ENCODE results near the gene ARHGEF40.

DNA sequence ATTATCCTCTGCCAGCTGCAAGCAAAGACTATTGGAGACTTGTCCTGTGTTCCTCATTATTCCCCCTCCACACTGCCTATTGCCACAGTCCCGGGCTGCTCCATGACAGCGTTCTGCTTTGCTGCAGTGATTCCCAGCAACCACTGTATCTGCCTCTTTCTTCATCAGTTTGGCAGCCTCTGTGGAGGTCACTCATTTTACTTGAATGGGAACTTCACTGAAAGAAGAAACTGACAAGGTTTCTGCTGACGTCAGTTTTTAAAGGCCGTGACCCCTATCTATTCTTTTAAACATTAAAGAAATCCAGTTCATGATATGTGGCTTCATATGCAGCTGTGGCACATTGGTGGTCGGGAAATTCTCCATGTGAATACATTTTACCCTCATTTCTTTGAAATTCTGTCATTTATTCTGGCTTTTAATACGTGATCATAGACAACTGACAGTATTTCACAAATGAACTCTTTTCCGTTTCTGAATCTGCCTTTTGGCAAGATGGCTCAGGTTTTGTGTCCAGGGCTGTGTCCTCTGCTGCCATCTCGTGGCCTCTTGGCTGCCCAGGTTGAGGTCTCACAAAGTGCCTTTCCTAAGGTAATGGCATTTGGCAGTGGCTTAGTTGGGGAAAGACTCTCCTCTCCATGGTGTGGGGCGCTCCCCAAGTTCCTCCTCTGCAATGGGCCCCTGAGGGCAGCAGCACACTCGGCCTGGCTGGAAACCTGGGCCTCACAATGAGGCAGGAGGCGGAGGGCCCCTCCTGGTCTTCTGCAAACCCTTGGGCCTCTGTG lies 36.6 kb downstream of the ARHGEF40 start:
- TF ChIP-seq TARDBP (IDR thresholded peaks at IDR 0.05) (no peak), SP1 (IDR thresholded peaks at IDR 0.05) (no peak), FOXM1 (IDR thresholded peaks at IDR 0.05; ENCODE audit: borderline replicate concordance) (no peak), LEF1 (IDR thresholded peaks at IDR 0.05; ENCODE audit: borderline replicate concordance) (no peak), FOXA1 (IDR thresholded peaks at IDR 0.05) (no peak), L3MBTL2 (conservative IDR thresholded peaks at IDR 0.05) (no peak), SUZ12 (IDR thresholded peaks at IDR 0.05) (no peak), BHLHE40 (IDR thresholded peaks at IDR 0.05; ENCODE audit: borderline replicate concordance) (no peak), ELF4 (IDR thresholded peaks at IDR 0.05) (no peak)
- TF ChIP-seq, protein P1, sequence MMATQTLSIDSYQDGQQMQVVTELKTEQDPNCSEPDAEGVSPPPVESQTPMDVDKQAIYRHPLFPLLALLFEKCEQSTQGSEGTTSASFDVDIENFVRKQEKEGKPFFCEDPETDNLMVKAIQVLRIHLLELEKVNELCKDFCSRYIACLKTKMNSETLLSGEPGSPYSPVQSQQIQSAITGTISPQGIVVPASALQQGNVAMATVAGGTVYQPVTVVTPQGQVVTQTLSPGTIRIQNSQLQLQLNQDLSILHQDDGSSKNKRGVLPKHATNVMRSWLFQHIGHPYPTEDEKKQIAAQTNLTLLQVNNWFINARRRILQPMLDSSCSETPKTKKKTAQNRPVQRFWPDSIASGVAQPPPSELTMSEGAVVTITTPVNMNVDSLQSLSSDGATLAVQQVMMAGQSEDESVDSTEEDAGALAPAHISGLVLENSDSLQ (IDR thresholded peaks at IDR 0.05), result no peak
